ENCODE results near the gene ZBED4.

DNA sequence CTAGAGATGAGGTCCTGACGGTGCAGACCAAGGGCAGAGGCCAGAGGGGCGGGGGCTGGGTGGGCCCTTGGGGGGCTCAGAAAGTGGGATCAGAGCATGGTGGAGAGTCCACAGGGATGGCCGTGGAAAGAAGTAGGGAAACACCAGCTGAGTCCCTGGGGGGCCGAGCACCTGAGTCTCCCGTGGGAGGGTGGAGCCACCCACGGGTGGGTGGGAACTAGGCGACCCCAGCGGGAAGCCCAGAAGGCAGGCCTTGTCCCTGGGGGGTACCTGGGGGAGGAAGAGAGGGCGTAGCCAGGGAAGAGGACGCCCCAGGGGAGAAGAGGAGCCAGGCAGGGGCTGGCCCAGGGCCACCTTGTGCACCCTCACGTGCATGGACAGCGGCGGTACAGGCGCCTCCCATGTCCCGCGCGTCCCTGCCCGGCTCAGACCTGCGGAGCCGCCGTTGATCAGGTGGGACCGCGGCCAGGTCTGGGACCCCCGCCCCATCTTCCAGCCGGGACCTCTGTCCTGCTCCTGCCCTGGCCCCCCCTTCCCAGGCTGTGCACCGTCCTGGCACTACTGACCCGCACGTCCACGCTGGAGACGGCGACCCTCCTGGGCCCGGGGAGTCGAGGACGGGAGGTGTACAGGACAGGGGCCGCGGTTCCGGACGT is 75.0 kb downstream of the ZBED4 start:
- TF ChIP-seq, protein P1, sequence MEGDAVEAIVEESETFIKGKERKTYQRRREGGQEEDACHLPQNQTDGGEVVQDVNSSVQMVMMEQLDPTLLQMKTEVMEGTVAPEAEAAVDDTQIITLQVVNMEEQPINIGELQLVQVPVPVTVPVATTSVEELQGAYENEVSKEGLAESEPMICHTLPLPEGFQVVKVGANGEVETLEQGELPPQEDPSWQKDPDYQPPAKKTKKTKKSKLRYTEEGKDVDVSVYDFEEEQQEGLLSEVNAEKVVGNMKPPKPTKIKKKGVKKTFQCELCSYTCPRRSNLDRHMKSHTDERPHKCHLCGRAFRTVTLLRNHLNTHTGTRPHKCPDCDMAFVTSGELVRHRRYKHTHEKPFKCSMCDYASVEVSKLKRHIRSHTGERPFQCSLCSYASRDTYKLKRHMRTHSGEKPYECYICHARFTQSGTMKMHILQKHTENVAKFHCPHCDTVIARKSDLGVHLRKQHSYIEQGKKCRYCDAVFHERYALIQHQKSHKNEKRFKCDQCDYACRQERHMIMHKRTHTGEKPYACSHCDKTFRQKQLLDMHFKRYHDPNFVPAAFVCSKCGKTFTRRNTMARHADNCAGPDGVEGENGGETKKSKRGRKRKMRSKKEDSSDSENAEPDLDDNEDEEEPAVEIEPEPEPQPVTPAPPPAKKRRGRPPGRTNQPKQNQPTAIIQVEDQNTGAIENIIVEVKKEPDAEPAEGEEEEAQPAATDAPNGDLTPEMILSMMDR (IDR thresholded peaks at IDR 0.05; ENCODE audit: low read length): no peak
- TF ChIP-seq EZH2 (optimal IDR thresholded peaks at IDR 0.05; ENCODE audit: low read depth, low read length) (no peak), EZH2phosphoT487 (IDR thresholded peaks at IDR 0.05; ENCODE audit: low read length) (no peak)
